Measurements from ENCODE around the gene TMEM256.

The TMEM256 gene

GRCh38 chr17:7354262-7354843 is 49.5 kb downstream of the TMEM256 start:
- in situ Hi-C loops (cut with HindIII; ENCODE audit: low sequenced_read_pairs): no loop called here
